ENCODE measurements around the gene ARFGEF3. TPM values are rescaled to one million over a fixed set of nuclear protein-coding genes. Genes with fewer than 3 reads are reported as not detected.

The ARFGEF3 gene
- total and polyA plus RNA-seq, 10 of the 15 experiments (the other 5 are each of a cell fraction or from before 2014, with no cell fraction given): under 0.01 to 0.08 (median 0.02) TPM; not detected in 1

DNA sequence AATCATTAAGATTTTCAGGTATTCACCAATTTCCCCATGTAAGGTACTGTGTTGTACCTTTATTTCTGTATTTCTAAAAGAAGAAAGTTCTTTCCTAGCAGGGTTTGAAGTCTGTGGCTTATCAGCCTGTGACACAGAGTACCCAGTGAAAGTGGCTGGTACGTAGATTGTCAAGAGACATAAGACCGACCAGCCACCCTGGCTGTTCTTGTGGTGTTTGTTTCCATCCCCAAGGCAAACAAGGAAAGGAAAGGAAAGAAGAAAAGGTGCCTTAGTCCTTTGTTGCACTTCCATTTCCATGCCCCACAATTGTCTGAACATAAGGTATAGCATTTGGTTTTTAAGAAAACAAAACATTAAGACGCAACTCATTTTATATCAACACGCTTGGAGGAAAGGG, 175.3 kb downstream of the ARFGEF3 start (continued):
- TF ChIP-seq ZNF207 (IDR thresholded peaks at IDR 0.05; ENCODE audit: borderline replicate concordance): no peak
- no peak for TF ChIP-seq RBBP5 (conservative IDR thresholded peaks at IDR 0.05)
- TF ChIP-seq RCOR1 (conservative IDR thresholded peaks at IDR 0.05; ENCODE audit: low read depth, low read length): no peak
- no peak for TF ChIP-seq IKZF1 (conservative IDR thresholded peaks at IDR 0.05)
- TF ChIP-seq, protein P1, sequence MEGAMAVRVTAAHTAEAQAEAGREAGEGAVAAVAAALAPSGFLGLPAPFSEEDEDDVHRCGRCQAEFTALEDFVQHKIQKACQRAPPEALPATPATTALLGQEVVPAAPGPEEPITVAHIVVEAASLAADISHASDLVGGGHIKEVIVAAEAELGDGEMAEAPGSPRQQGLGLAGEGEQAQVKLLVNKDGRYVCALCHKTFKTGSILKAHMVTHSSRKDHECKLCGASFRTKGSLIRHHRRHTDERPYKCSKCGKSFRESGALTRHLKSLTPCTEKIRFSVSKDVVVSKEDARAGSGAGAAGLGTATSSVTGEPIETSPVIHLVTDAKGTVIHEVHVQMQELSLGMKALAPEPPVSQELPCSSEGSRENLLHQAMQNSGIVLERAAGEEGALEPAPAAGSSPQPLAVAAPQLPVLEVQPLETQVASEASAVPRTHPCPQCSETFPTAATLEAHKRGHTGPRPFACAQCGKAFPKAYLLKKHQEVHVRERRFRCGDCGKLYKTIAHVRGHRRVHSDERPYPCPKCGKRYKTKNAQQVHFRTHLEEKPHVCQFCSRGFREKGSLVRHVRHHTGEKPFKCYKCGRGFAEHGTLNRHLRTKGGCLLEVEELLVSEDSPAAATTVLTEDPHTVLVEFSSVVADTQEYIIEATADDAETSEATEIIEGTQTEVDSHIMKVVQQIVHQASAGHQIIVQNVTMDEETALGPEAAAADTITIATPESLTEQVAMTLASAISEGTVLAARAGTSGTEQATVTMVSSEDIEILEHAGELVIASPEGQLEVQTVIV (IDR thresholded peaks at IDR 0.05; ENCODE audit: borderline replicate concordance, partially characterized antibody): no peak

DNA sequence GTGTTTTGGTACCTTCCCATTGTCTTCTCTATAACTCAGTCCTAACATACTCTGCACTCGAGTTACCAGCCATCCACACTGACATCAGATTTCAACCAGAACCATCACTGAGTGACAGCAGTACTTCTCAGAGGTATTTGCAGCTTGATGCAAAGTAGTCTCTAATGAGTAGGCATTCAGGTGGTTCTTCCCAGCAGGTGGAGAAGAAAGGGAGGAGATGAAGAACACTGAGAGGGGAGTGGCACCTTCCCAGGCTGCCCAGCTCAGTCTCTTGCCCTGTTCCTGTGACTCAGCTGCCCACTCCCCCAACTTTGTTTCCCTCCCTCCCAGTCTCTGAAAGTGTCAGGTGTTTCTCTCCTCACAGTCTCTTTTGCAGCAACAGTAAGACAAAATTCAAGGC, 177.3 kb downstream of the ARFGEF3 start:
- intact Hi-C loops (cut with micrococcal nuclease; ENCODE audit: unreplicated experiment) (no loop called here), in situ Hi-C loops (cut with MboI) (no loop called here)
- SMC1A ChIA-PET (ENCODE audit: uncharacterized antibody, unreplicated experiment): interaction anchor here (0.6 kb wide), 1 partner anchor 825 kb away, joined by 3 read pairs; no protein-coding TSS in a partner anchor
- 0% methylated on average over 1 of the region's 1 CpG for WGBS (ENCODE audit: insufficient coverage, insufficient replicate concordance, low lambda C conversion rate, missing lambda C conversion rate)
- no peak overlapping the region for H3K4me3 ChIP-seq
- H3K4me2 ChIP-seq (ENCODE audit: control insufficient read depth, insufficient read depth): no peak overlapping the region
- no peaks in the 10 kb centered on the region for H3K4me1 ChIP-seq (ENCODE audit: control insufficient read depth, insufficient read depth, low read length)
- CTCF ChIA-PET: no interaction called here
- H3K36me3 ChIP-seq (ENCODE audit: control insufficient read depth in 2 of 2, insufficient read depth in 2 of 2, low read length in 1 of 2): no peaks in the 10 kb centered on the region
- no peak overlapping the region for H3K27ac ChIP-seq (ENCODE audit: control insufficient read depth, insufficient read depth)
- no peaks in the 10 kb centered on the region for H3K9me3 ChIP-seq (replicated peaks; ENCODE audit: control insufficient read depth, insufficient read depth, low read length)
- no peak for DNase-seq (ENCODE audit: low read depth, low spot score)
- peaks cover 2% of the 10 kb centered on the region in 2 experiments for H3K27me3 ChIP-seq (replicated peaks in 1 of 2; ENCODE audit: control insufficient read depth in 2 of 2, insufficient read depth in 2 of 2, low read length in 1 of 2)
- FAIRE-seq: no peak
- H3K9ac ChIP-seq (ENCODE audit: control insufficient read depth, insufficient read depth, low read length): no peak overlapping the region
- RAD21 ChIA-PET (ENCODE audit: unreplicated experiment): no interaction called here
- H2AFZ ChIP-seq (ENCODE audit: control insufficient read depth, low read depth, low read length): no peak overlapping the region
- POLR2A ChIA-PET: no interaction called here
- no peak for ATAC-seq
- no TSS peak for BruUV-seq (replicated peaks)
- H3K79me2 ChIP-seq (ENCODE audit: control insufficient read depth, insufficient read depth, low read length): no peaks in the 10 kb centered on the region
- no peaks in the 10 kb centered on the region for H4K20me1 ChIP-seq (ENCODE audit: control insufficient read depth, insufficient read depth)
- TF ChIP-seq SIX5 (IDR thresholded peaks at IDR 0.05; ENCODE audit: low read depth, low read length, severe bottlenecking): no peak
- TF ChIP-seq EP300 (IDR thresholded peaks at IDR 0.05; ENCODE audit: borderline replicate concordance in 1 of 2, control insufficient read depth in 1 of 2, low read depth in 2 of 2, low read length in 2 of 2): no peak
- TF ChIP-seq, protein P2, sequence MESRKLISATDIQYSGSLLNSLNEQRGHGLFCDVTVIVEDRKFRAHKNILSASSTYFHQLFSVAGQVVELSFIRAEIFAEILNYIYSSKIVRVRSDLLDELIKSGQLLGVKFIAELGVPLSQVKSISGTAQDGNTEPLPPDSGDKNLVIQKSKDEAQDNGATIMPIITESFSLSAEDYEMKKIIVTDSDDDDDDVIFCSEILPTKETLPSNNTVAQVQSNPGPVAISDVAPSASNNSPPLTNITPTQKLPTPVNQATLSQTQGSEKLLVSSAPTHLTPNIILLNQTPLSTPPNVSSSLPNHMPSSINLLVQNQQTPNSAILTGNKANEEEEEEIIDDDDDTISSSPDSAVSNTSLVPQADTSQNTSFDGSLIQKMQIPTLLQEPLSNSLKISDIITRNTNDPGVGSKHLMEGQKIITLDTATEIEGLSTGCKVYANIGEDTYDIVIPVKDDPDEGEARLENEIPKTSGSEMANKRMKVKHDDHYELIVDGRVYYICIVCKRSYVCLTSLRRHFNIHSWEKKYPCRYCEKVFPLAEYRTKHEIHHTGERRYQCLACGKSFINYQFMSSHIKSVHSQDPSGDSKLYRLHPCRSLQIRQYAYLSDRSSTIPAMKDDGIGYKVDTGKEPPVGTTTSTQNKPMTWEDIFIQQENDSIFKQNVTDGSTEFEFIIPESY (IDR thresholded peaks at IDR 0.05): no peak
- no peak for TF ChIP-seq BHLHE40 (IDR thresholded peaks at IDR 0.05; ENCODE audit: borderline replicate concordance in 1 of 2, low read depth in 2 of 2, low read length in 1 of 2)
- TF ChIP-seq STAT3 (IDR thresholded peaks at IDR 0.05; ENCODE audit: low read depth, low read length): no peak
- no peak for TF ChIP-seq PML (IDR thresholded peaks at IDR 0.05; ENCODE audit: low read length)
- TF ChIP-seq PAX8 (IDR thresholded peaks at IDR 0.05): no peak
- TF ChIP-seq, protein P3, sequence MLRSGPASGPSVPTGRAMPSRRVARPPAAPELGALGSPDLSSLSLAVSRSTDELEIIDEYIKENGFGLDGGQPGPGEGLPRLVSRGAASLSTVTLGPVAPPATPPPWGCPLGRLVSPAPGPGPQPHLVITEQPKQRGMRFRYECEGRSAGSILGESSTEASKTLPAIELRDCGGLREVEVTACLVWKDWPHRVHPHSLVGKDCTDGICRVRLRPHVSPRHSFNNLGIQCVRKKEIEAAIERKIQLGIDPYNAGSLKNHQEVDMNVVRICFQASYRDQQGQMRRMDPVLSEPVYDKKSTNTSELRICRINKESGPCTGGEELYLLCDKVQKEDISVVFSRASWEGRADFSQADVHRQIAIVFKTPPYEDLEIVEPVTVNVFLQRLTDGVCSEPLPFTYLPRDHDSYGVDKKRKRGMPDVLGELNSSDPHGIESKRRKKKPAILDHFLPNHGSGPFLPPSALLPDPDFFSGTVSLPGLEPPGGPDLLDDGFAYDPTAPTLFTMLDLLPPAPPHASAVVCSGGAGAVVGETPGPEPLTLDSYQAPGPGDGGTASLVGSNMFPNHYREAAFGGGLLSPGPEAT (IDR thresholded peaks at IDR 0.05; ENCODE audit: low read depth): no peak
- no peak for TF ChIP-seq HCFC1 (IDR thresholded peaks at IDR 0.05; ENCODE audit: low read length)
- TF ChIP-seq RCOR1 (conservative IDR thresholded peaks at IDR 0.05; ENCODE audit: low read depth, low read length): no peak
- TF ChIP-seq NR2C2 (IDR thresholded peaks at IDR 0.05; ENCODE audit: borderline replicate concordance, control insufficient read depth, insufficient read length, low read depth): no peak

Data from GM12878 (cell line).